SK-N-DZ (cell line): ENCODE measurements around the gene CRYGC.
"Not testable (repeated sequence)": the region's sequence is repeated elsewhere in the genome, so short reads cannot be mapped to it uniquely, and the experiment has no call there.

Experiments used
- DNase-seq: peaks from one replicate; pipeline ENCODE4 v3.0.0-alpha.2; 2015; ENCODE audit warnings: low spot score

Gene CRYGC

GRCh38 chr2:208138334-208138733, 8.7 kb upstream of the CRYGC start:
- not testable (repeated sequence) for DNase-seq

GRCh38 chr2:208136716-208137094, 7.1 kb upstream of the CRYGC start:
- no peak for DNase-seq

- no peak for DNase-seq
These were observed 6.4 kb upstream of the CRYGC start for GRCh38 chr2:208135794-208136715.

GRCh38 chr2:208134928-208135586, 5.4 kb upstream of the CRYGC start:
- no peak for DNase-seq

- DNase-seq: no peak
These were observed 1.1 kb upstream of the CRYGC start for GRCh38 chr2:208130712-208131110.

GRCh38 chr2:208128136-208128535, 1.5 kb downstream of the CRYGC start:
- no peak for DNase-seq

GRCh38 chr2:208127090-208127489, 2.5 kb downstream of the CRYGC start:
- DNase-seq: no peak

GRCh38 chr2:208125251-208125650, 4.4 kb downstream of the CRYGC start:
- no peak for DNase-seq

- not testable (repeated sequence) for DNase-seq
These were observed 5.5 kb downstream of the CRYGC start, which contains the start of gene CRYGD for GRCh38 chr2:208124013-208124715. CRYGD (minus strand) TSS chr2:208124524; CDS start chr2:208124473, 51 bp downstream.

- no peak for DNase-seq
These were observed 7.4 kb downstream of the CRYGC start for GRCh38 chr2:208122248-208122647.

- DNase-seq: no peak
These were observed 10.7 kb downstream of the CRYGC start for GRCh38 chr2:208118918-208119317.

GRCh38 chr2:208117390-208117789, 12.2 kb downstream of the CRYGC start:
- not testable (repeated sequence) for DNase-seq

GRCh38 chr2:208112969-208113368, 16.7 kb downstream of the CRYGC start:
- peak; percentile 74 for DNase-seq

- not testable (repeated sequence) for DNase-seq
These were observed 17.3 kb downstream of the CRYGC start for GRCh38 chr2:208112273-208112745.

- DNase-seq: no peak
These were observed 26.0 kb downstream of the CRYGC start for GRCh38 chr2:208103616-208104015.

- DNase-seq: peak; percentile 48
These were observed 27.7 kb downstream of the CRYGC start for GRCh38 chr2:208101716-208102631.

- DNase-seq: no peak
These were observed 29.8 kb downstream of the CRYGC start for GRCh38 chr2:208099682-208100470.

- DNase-seq: not testable (repeated sequence)
These were observed 30.9 kb downstream of the CRYGC start for GRCh38 chr2:208098701-208099100.

GRCh38 chr2:208098267-208098666, 31.4 kb downstream of the CRYGC start:
- DNase-seq: no peak

- no peak for DNase-seq
These were observed 31.8 kb downstream of the CRYGC start for GRCh38 chr2:208097801-208098200.
